NCI-H1048 (cell line): ENCODE measurements around the gene AGO1.
"Not testable (repeated sequence)": the region's sequence is repeated elsewhere in the genome, so short reads cannot be mapped to it uniquely, and the experiment has no call there.

Source experiments
- DNase-seq: peaks from one replicate; lab custom pipeline; 2025; lab: John Stamatoyannopoulos, UW

Gene AGO1

DNA sequence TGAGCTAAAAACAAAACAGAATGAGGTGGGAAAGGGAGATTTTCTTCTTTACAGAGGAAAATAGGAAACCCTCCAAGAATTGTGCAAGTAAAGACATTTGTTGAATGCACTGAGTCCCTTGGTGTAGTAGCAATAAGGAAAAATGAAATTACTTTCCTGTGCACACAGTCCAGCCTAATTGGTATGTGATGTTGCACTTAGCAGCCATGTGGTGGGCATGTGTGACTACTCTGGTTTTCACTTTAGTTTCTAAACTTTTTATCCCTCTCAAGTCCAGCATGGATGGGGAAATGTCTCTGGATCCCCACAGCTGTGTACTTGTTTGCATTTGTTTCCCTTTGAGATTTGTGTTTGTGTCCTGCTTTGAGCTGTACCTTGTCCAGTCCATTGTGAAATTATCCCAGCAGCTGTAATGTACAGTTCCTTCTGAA lies 40.8 kb downstream of the AGO1 start:
- no peak for DNase-seq

- no peak for DNase-seq
These were observed 41.8 kb downstream of the AGO1 start for GRCh38 chr1:35924838-35925237.

DNA sequence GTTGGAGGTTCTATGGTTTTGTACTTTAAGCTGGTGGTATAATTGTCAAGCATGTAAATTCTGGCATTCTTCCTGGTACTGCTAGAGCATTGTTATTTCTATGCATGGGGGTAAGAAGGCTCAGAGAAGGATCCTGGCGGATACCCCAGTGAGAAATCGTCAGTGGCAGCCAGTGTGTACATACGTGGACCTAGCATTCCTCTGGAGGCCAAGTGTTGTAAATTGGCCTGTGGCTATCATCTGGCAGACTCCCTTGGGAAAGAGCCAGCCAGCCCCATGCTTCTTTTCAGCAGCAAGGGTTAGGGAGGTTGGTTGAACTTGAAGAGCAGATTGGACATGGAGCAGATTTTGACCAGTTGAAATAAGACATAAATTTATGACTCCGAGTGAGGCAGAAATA lies 42.7 kb downstream of the AGO1 start:
- DNase-seq: no peak

- DNase-seq: no peak
These were observed 44.5 kb downstream of the AGO1 start for GRCh38 chr1:35927472-35927871.

DNA sequence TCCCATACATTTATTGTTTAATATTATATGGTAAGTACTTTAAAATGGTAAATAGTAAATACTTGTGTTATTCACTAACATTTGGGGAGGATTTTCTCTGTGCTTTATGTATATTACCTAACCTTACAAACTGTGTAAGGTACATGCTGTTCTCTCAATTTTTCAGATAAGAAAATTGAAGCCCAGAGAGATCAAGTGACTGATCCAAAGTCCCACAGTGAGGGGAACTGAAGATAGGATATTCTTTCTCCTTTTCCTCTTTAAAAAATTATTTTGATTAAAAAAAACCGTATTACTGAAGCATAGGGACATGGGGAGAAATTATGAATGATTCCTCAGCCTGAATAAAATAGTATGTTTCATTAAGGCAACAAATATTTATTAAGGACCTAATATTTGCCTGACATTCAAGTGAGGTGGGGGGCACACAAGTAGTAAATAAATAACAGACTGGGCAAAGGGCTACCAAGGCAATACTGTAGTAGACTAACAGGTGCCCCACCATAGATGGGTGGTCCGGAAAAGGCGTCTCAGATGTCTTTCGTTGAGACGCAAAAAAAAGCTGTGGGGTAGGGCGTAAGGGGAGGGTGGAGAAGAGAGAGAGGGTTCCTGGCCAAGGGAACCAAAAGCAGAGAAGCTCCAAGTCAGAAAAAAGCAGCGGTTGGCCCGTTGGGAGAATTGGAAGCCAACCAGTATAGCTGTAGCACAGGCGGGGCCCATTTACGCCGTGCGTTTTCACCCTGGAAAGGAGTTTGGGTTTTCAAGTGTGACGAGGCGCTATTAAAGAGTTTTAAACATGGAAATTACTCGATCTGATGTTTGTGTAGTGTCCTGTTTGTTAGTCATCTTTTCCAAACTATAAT lies 47.0 kb downstream of the AGO1 start:
- no peak for DNase-seq

GRCh38 chr1:35930593-35931445 lies 47.8 kb downstream of the AGO1 start, which contains the start of gene AGO3:
AGO3 (plus strand) TSS chr1:35931105; CDS start chr1:35931427, 322 bp downstream.
- peak; percentile 65 for DNase-seq

DNA sequence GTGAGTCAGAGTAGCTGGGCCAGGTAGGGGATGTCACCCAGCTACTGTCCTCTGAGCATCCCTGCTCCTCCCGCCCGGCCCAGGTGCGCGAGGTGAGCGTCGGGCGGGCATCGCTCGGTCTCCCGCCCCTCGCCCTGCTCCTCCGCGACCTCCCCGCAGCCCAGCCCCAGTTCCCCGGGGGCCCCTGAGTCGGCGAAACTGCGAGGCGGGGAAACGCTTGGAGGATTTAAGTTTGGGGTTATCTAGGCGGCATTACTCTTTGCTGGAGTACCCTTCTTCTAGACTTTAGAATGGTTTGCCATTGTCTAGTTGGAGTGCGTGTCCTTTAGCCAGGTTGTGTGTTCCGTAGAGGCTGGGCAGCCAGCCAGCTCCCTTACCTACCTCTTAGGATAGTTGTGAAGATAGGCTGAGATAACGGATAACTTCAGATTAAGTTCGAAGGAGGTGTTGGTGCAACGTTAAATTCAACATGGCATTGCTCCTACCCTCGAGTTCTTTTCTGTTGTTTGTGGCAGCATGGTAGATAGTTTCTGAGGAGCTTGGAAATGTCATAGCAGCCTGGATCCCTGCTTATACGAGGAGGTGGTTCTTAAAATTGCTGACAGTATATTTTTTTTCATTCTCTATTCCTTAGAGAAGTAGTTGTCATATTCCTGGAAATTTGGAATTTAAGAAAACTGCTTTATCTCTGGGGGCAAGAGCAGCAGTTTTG lies 48.6 kb downstream of the AGO1 start:
- DNase-seq: no peak

- no peak for DNase-seq
These were observed 49.2 kb downstream of the AGO1 start for GRCh38 chr1:35932158-35932636.

GRCh38 chr1:35932941-35933340 lies 49.9 kb downstream of the AGO1 start:
- no peak for DNase-seq

DNA sequence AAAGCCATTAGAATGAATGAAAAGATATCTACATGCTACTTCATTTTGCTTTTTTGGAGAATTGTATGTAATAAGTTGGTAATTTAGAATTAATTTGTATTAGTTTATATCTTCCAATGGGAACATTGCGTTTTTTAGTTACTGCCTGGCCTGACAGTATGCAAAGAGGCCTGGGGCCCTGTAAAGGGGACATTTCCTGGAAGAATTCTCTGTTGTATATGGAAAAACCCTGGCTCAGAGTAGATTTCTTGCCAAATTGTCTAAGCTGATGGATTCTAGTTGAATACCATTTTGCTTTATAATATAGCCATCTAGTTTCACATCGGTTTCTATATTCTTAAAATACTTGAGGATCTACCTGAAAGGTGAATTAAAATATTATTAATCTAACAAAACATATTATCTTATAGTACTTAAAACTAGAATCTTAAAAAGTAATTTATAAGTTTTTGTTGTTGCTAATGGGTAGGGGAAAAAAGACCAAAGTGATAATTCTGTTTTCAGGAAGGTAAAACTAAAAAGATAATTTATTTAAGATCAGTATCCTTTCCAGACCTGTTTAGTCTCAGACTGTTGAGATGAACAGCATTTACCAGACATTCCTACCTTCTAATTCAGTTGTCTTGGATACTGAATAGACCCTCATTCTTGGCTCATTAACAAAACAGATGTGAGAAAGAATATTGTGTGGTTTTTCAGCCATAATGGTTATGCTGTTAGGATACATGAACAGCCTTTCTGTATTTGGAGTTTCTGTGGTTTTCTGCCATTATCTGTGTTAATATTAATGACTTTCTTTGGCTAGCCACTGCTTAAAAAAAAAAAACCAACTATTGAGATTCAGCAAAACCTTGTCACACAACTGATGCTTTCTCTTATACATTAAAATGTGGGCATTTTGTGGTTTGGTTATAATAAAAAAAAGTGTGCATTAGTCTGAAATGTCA lies 52.7 kb downstream of the AGO1 start:
- no peak for DNase-seq

GRCh38 chr1:35936838-35937237 lies 53.8 kb downstream of the AGO1 start:
- no peak for DNase-seq

- DNase-seq: no peak
These were observed 56.5 kb downstream of the AGO1 start for GRCh38 chr1:35939484-35939883.

GRCh38 chr1:35945327-35945726 lies 62.3 kb downstream of the AGO1 start:
- DNase-seq: no peak

DNA sequence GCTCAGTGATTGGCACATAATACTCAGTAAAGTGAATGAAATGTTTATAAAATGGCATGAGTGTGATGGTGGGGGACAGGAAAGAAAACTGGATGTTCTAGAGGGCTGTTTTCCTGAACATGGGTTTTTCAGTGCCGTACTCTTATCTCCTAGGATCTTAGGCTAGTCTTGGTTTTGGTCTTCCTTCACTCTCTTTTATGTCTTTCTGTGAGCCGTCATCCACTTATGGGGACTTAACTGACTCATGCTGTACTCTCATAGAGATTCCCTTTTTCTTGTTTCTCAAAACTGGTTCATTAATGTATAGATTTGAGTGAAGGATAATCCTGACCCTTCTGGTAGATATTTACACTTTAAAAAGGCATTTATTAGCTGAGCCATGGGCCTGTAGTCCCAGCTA lies 64.5 kb downstream of the AGO1 start:
- no peak for DNase-seq

DNA sequence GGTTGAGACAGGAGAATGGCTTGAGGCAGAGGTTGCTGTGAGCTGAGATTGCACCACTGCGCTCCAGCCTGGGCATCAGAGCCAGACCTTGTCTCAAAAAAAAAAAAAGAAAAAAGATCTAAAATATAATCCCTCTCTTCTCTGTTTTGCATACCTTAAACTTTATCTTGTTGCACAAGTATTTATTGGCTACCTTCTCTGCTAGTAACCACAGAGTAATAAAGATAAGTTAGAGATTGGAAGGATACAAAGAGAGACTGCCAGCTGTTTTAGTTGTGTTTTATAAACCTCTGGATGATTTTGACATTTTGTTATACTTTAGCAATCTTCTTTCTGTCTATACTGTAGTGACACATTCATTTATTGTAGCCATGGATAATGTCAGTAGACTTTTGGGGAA lies 75.5 kb downstream of the AGO1 start:
- no peak for DNase-seq

GRCh38 chr1:35959304-35959703 lies 76.3 kb downstream of the AGO1 start:
- DNase-seq: no peak

DNA sequence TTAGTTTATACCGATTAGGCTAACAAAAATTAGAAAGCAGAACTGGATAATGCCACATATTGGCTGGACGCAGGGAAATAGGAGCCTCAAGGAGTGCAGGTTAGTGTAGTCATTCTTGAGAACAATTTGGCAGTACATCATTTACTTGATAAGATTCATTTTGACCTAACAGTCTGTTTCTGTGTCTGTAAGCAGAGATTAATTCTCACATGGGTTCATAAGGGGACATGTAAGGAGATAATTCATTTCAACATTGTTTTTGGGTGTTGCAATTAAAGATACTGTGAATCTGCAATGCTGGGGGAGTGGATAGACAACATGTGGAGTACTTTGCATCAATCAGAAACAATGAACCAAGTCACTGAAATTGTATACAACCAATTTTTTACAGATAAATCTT lies 79.9 kb downstream of the AGO1 start:
- no peak for DNase-seq

- DNase-seq: not testable (repeated sequence)
These were observed 81.3 kb downstream of the AGO1 start for GRCh38 chr1:35964277-35964676.

GRCh38 chr1:35968396-35968795 lies 85.4 kb downstream of the AGO1 start:
- no peak for DNase-seq

DNA sequence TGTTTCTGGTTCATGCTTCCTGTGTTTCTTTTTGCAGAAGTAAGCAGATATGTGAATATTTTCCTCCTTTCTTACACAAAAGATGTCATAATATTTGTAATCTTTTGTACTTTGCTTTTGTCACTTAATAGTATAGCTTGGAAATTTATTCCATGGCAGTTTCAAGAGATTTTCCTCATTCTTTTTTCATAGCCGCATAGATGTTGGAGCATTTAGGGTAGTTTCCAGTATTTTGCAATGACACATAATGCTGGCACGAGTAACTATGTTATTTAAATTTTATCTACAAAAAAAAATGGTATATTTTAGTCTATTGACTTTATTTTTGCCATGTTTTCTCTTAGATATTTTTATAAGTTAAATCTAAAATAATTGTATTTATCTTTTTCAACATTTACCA lies 88.6 kb downstream of the AGO1 start:
- no peak for DNase-seq

GRCh38 chr1:35972631-35973030 lies 89.6 kb downstream of the AGO1 start:
- not testable (repeated sequence) for DNase-seq
